ENCODE measurements around the gene HSD17B1. TPM values are rescaled to one million over a fixed set of nuclear protein-coding genes. Genes with fewer than 3 reads are reported as not detected.

The HSD17B1 gene
- total RNA-seq, 1 experiment from 2014 or later: 1.5 TPM

DNA sequence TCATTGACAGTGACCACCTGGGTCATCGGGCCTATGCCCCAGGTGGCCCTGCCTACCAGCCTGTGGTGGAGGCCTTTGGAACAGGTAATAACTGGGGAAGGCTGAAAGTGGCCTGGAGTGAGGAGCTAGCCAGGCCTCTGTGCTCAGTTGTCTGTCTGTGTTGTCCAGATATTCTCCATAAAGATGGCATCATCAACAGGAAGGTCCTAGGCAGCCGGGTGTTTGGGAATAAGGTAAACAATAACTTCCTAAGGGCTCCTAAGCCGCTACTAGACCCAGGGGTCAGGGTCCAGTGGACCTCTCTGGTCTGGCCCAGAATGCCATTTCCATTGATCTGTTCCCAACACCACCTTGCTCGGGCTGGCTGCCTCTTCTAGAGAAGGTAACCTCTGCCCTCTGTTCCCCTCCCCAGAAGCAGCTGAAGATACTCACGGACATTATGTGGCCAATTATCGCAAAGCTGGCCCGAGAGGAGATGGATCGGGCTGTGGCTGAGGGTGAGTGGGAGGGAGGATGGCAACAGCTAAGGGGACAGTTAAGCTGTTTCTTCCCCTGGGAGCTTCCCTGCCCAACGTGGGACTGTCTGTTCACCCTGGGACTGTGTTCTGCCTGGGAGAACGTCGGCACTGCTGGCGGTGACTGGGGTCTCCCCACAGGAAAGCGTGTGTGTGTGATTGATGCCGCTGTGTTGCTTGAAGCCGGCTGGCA lies 12.2 kb downstream of the HSD17B1 start:
- no peak overlapping the region for H3K18ac ChIP-seq (ENCODE audit: insufficient read length, low read depth, low read length)
- no peak overlapping the region for H2BK20ac ChIP-seq (ENCODE audit: low read depth, low read length, poor library complexity, severe bottlenecking)
- no peak overlapping the region for H3K9ac ChIP-seq (ENCODE audit: extremely low read depth, insufficient read length, low read length)
- H3K14ac ChIP-seq (ENCODE audit: insufficient read depth, low read length): no peak overlapping the region
- H3K27me3 ChIP-seq (ENCODE audit: insufficient read depth, low read length): no peaks in the 10 kb centered on the region
- H3K27ac Mint-ChIP-seq: no peak overlapping the region
- H3K23me2 ChIP-seq (ENCODE audit: insufficient read length, low read depth, low read length, poor library complexity, severe bottlenecking): peaks cover 16% of the 10 kb centered on the region
- H3K4ac ChIP-seq (ENCODE audit: low read depth, low read length): no peak overlapping the region
- H3K36me3 Mint-ChIP-seq (ENCODE audit: insufficient read depth in 1 of 3, low read depth in 3 of 3): peaks cover 15 to 48% (median 40%) of the 10 kb centered on the region in 3 experiments
- H4K20me1 ChIP-seq (ENCODE audit: control insufficient read depth, insufficient read depth, insufficient read length): no peaks in the 10 kb centered on the region
- H4K8ac ChIP-seq (replicated peaks; ENCODE audit: insufficient read length, low read depth, low read length): no peak overlapping the region
- H3K79me1 ChIP-seq (ENCODE audit: insufficient read depth, low read depth, low read length, poor library complexity, severe bottlenecking): peaks cover 4% of the 10 kb centered on the region
- no CpG with 5 or more reads among the region's 15 CpGs for WGBS (ENCODE audit: extremely low coverage, insufficient read length, low lambda C conversion rate)
- no peak overlapping the region for H3K27ac ChIP-seq (ENCODE audit: insufficient read length, low read depth, low read length)
- H3K79me2 ChIP-seq (ENCODE audit: insufficient read depth, low read length): peaks cover 7% of the 10 kb centered on the region; the same call in 1 of the 2 replicates
- H3K27me3 Mint-ChIP-seq (ENCODE audit: low read depth): no peaks in the 10 kb centered on the region
- no peak overlapping the region for H2BK12ac ChIP-seq (ENCODE audit: insufficient read length, low read depth, low read length)
- no peaks in the 10 kb centered on the region for H3K9me3 Mint-ChIP-seq
- no peak overlapping the region for H3T11ph ChIP-seq (ENCODE audit: low read length)
- no peak for DNase-seq
- no peak overlapping the region for H4K5ac ChIP-seq (ENCODE audit: insufficient read length, low read depth, low read length)
- H3K4me3 Mint-ChIP-seq: peak overlapping the region in 1 of 2 experiments; percentile 5; a peak in 2 of 5 replicates
- H3K4me2 ChIP-seq (ENCODE audit: insufficient read depth, insufficient read length, low read length): no peak overlapping the region
- H2AK5ac ChIP-seq (ENCODE audit: insufficient read length, low read length): no peak overlapping the region
- no peak overlapping the region for H3K23ac ChIP-seq (ENCODE audit: insufficient read length, low read depth, low read length)
- TF ChIP-seq, protein P1, sequence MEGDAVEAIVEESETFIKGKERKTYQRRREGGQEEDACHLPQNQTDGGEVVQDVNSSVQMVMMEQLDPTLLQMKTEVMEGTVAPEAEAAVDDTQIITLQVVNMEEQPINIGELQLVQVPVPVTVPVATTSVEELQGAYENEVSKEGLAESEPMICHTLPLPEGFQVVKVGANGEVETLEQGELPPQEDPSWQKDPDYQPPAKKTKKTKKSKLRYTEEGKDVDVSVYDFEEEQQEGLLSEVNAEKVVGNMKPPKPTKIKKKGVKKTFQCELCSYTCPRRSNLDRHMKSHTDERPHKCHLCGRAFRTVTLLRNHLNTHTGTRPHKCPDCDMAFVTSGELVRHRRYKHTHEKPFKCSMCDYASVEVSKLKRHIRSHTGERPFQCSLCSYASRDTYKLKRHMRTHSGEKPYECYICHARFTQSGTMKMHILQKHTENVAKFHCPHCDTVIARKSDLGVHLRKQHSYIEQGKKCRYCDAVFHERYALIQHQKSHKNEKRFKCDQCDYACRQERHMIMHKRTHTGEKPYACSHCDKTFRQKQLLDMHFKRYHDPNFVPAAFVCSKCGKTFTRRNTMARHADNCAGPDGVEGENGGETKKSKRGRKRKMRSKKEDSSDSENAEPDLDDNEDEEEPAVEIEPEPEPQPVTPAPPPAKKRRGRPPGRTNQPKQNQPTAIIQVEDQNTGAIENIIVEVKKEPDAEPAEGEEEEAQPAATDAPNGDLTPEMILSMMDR (conservative IDR thresholded peaks at IDR 0.05): no peak
- peaks cover 17 to 25% of the 10 kb centered on the region in 2 experiments for H3K4me1 Mint-ChIP-seq
- no peak overlapping the region for H2AFZ ChIP-seq (ENCODE audit: low read length)
- peaks cover 2% of the 10 kb centered on the region; the same call in 1 of the 2 replicates for H3K4me1 ChIP-seq (ENCODE audit: insufficient read depth, low read length)
- H2BK5ac ChIP-seq (ENCODE audit: insufficient read length, low read length): no peak overlapping the region
- H3K9me3 ChIP-seq (ENCODE audit: control insufficient read depth, low read depth, low read length): no peaks in the 10 kb centered on the region
- no peak overlapping the region for H3K56ac ChIP-seq (ENCODE audit: insufficient read length, low read depth, low read length)
- H4K91ac ChIP-seq (ENCODE audit: insufficient read length, low read depth, low read length): no peak overlapping the region
- H2BK120ac ChIP-seq (ENCODE audit: low read depth, low read length, poor library complexity, severe bottlenecking): no peak overlapping the region
- no peak overlapping the region for H2BK15ac ChIP-seq (ENCODE audit: low read depth, low read length)
